ENCODE results near the gene NUDT16L1. TPM values are rescaled to one million over a fixed set of nuclear protein-coding genes. Genes with fewer than 3 reads are reported as not detected.

The NUDT16L1 gene
- polyA plus RNA-seq, 3 donors, result 40.0 to 62.7 (median 41.1) TPM

DNA sequence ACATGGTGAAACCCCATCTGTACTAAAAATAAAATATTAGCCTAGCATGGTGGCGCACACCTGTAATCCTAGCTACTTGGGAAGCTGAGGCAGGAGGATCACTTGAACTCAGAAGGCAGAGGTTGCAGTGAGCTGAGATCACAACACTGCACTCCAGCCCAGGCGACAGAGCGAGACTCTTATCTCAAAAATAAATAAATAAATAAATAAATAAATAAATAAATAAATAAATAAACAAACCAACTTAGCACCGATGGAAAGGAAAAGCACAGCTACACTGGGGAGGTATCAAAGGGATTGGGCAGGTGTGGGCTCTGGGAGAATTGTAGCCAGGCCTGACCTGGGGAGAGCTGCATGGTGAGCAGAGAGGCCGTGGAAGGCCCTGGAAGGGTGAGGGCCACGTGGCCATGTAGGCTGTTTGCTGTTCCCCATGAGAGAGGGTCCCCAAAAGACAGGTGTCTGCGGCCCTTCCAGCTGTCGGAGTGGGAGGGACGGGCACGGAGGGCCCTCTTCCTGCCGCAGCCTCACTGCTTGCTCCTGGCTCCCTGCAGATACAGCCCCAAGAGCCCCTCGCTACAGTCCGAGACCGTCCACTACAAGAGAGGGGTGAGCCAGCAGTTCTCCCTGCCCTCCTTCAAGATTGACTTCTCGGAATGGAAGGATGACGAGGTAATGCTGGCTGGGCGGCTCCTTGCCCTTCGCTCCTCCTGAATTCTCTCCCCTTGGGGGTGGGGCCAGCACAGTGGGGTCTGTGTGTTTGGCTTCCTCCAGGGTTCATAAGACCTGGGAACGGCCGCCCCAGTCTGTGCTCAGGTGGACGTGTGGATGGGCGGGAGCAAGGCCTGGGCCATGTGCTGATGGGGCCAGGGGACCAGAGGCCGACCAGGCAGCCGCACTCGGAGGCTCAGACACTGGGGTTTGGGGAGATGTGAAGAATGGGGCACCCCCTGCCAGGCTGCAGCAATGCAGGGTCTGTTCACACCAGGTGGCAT is 36.4 kb upstream of the NUDT16L1 start:
- Histone ChIP-seq H3K4me1 (ENCODE audit: control insufficient read depth in 1 of 2, insufficient read depth in 2 of 2, low read length in 2 of 2) (peaks cover 4 to 13% of the 10 kb centered on the region in 2 donors), H4K20me1 (ENCODE audit: insufficient read depth, low read length) (peaks cover 60% of the 10 kb centered on the region), H3K79me2 (ENCODE audit: insufficient read depth, low read length) (peaks cover 26% of the 10 kb centered on the region), H3K4me3 (replicated peaks in 1 of 3; ENCODE audit: low read depth in 2 of 3, low read length in 3 of 3) (no peak overlapping the region), H3K36me3 (replicated peaks in 1 of 2; ENCODE audit: control insufficient read depth in 1 of 2, insufficient read depth in 2 of 2, low read length in 2 of 2) (peaks cover 69 to 84% of the 10 kb centered on the region in 2 donors), H3K4me2 (replicated peaks; ENCODE audit: extremely low read depth, low read length, poor library complexity, severe bottlenecking) (no peak overlapping the region), H2AFZ (ENCODE audit: insufficient read depth, low read depth, low read length, poor library complexity, severe bottlenecking) (no peak overlapping the region), H3K9me3 (replicated peaks in 1 of 2; ENCODE audit: control insufficient read depth in 1 of 2, insufficient read depth in 1 of 2, low read length in 2 of 2) (no peaks in the 10 kb centered on the region), H3K9ac (ENCODE audit: insufficient read depth, low read length, poor library complexity, severe bottlenecking) (no peak overlapping the region), H3K27me3 (ENCODE audit: control insufficient read depth in 2 of 2, insufficient read depth in 2 of 2, low read length in 2 of 2) (no peaks in the 10 kb centered on the region), H3K27ac (ENCODE audit: low read depth in 1 of 2, low read length in 2 of 2) (no peak overlapping the region)
- H3K27ac Mint-ChIP-seq, result no peak overlapping the region
- H3K9me3 Mint-ChIP-seq, result no peaks in the 10 kb centered on the region
- peaks cover 74 to 97% of the 10 kb centered on the region in 2 donors for H3K36me3 Mint-ChIP-seq
- TF ChIP-seq, protein P1, sequence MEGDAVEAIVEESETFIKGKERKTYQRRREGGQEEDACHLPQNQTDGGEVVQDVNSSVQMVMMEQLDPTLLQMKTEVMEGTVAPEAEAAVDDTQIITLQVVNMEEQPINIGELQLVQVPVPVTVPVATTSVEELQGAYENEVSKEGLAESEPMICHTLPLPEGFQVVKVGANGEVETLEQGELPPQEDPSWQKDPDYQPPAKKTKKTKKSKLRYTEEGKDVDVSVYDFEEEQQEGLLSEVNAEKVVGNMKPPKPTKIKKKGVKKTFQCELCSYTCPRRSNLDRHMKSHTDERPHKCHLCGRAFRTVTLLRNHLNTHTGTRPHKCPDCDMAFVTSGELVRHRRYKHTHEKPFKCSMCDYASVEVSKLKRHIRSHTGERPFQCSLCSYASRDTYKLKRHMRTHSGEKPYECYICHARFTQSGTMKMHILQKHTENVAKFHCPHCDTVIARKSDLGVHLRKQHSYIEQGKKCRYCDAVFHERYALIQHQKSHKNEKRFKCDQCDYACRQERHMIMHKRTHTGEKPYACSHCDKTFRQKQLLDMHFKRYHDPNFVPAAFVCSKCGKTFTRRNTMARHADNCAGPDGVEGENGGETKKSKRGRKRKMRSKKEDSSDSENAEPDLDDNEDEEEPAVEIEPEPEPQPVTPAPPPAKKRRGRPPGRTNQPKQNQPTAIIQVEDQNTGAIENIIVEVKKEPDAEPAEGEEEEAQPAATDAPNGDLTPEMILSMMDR (IDR thresholded peaks at IDR 0.05), result no peak
- H3K4me1 Mint-ChIP-seq, result peaks cover 16% of the 10 kb centered on the region
- intact Hi-C loops (cut with micrococcal nuclease), result no loop called here
- H3K27me3 Mint-ChIP-seq (ENCODE audit: low read depth in 3 of 3), result peaks cover 0 to 2% (median 0%) of the 10 kb centered on the region in 3 donors
- WGBS (ENCODE audit: insufficient coverage), result 98% methylated on average over 13 of the region's 25 CpGs
- H3K4me3 Mint-ChIP-seq, result no peak overlapping the region
- DNase-seq, result no peak

DNA sequence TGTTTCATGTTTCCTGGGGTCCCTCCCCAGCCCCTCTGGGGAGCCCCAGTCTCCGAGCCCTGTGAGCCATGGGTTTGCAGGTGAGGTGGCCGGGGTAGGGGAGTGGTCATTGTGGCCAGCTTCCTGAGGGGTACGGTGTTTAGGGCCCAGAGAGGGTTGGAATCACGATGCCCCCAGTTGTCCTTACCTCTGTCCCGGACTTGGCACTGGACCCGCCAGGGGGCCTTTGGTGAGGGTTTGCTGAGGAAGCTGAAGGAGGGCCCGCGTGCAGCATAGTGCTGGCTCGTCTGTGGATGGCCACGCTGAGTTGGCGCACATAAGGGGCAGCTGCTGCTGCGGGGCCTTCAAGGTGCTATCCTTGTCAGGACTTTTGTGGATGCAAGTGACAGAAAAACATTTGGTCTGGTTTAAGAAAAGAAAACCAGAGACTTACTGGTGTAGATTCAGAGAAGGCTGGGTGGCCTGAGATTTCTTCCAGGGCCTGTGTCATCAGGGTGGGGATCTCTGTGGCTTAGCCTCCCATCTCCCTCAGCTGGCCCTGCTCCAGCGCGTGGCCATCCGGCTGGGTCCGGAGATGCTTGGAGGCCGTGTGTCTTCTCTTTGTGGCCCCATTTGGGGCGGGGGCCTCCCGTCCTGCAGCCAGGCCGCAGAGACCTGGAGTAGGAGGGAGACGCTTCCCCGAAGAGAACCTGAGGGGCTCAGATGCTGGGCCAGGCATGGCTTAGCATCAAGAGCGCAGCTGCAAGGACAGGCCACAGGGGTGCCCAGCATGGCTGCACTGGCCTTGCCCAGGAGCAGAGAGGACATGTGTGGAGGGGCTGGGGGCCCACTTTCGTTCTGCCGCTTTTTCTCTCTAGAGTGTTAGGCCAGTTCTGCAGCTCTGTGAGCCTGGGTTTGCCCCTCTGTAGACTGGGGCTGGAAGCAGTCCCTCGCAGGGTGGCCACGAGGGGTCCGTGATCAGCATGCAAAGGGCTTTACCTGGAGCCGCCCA is 33.7 kb upstream of the NUDT16L1 start:
- Histone ChIP-seq H3K4me2 (replicated peaks; ENCODE audit: extremely low read depth, low read length, poor library complexity, severe bottlenecking) (no peak overlapping the region), H3K9me3 (replicated peaks in 1 of 2; ENCODE audit: control insufficient read depth in 1 of 2, insufficient read depth in 1 of 2, low read length in 2 of 2) (no peaks in the 10 kb centered on the region), H4K20me1 (ENCODE audit: insufficient read depth, low read length) (peaks cover 48% of the 10 kb centered on the region), H3K36me3 (replicated peaks in 1 of 2; ENCODE audit: control insufficient read depth in 1 of 2, insufficient read depth in 2 of 2, low read length in 2 of 2) (peaks cover 47 to 58% of the 10 kb centered on the region in 2 donors), H3K4me1 (ENCODE audit: control insufficient read depth in 1 of 2, insufficient read depth in 2 of 2, low read length in 2 of 2) (peaks cover 28 to 38% of the 10 kb centered on the region in 2 donors), H3K9ac (ENCODE audit: insufficient read depth, low read length, poor library complexity, severe bottlenecking) (no peak overlapping the region), H3K4me3 (replicated peaks in 1 of 3; ENCODE audit: low read depth in 2 of 3, low read length in 3 of 3) (no peak overlapping the region), H3K79me2 (ENCODE audit: insufficient read depth, low read length) (peaks cover 30% of the 10 kb centered on the region), H3K27ac (ENCODE audit: low read depth in 1 of 2, low read length in 2 of 2) (no peak overlapping the region), H3K27me3 (ENCODE audit: control insufficient read depth in 2 of 2, insufficient read depth in 2 of 2, low read length in 2 of 2) (no peaks in the 10 kb centered on the region), H2AFZ (ENCODE audit: insufficient read depth, low read depth, low read length, poor library complexity, severe bottlenecking) (no peak overlapping the region)
- no peaks in the 10 kb centered on the region for H3K9me3 Mint-ChIP-seq
- peaks cover 0 to 2% (median 0%) of the 10 kb centered on the region in 3 donors for H3K27me3 Mint-ChIP-seq (ENCODE audit: low read depth in 3 of 3)
- intact Hi-C loops (cut with micrococcal nuclease), result loop anchor here (5.0 kb wide), 1 partner anchor 32 kb away; no protein-coding TSS in a partner anchor
- DNase-seq, result no peak
- no peak overlapping the region for H3K27ac Mint-ChIP-seq
- 96% methylated on average over 15 of the region's 29 CpGs for WGBS (ENCODE audit: insufficient coverage)
- no peak overlapping the region for H3K4me3 Mint-ChIP-seq
- H3K4me1 Mint-ChIP-seq, result peaks cover 40% of the 10 kb centered on the region
- peaks cover 55 to 71% of the 10 kb centered on the region in 2 donors for H3K36me3 Mint-ChIP-seq
- TF ChIP-seq, protein P1 (IDR thresholded peaks at IDR 0.05), result no peak
